ENCODE data around the gene JPT1.

DNA sequence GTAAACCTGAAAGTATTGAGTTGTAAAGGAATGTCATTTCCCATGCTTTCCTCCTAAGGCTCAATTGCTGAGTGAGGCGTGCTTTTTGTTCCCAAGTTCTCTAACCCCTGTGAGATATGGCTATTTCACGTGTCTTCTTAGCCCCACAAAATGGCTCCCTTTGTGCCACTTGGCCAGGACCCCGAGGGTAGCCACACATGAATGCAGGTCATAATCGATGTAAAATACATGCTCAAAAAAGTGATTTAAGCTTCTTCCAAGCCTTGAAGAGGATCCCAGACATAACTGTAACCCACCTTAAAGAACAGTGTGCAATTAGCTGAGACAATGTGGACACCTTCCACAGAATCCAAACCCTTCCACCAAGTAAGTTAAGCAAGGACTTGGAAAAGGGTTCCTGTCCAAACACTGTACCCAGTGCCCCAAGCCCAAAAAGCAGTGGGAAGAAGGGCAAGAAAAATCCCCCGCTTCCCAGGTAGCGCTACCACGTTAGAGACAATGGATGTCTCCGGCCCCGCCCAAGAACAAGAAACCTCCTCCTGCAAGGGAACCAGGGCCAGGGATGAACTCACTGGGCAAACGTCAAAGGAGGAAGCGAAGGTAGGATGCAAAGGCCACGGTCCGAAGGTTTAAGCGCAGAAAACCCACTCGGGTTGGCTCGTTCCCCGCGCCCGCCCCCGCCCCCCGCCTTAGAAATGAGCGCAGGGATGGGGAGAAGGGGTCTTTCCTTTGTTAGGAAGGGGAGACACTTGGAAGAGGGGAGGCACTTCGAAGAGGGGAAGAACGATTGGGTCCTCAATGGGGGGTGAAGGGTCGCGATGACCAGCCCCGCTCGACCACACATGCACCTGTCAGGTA lies 1.2 kb downstream of the JPT1 start:
- TF ChIP-seq, protein P1, sequence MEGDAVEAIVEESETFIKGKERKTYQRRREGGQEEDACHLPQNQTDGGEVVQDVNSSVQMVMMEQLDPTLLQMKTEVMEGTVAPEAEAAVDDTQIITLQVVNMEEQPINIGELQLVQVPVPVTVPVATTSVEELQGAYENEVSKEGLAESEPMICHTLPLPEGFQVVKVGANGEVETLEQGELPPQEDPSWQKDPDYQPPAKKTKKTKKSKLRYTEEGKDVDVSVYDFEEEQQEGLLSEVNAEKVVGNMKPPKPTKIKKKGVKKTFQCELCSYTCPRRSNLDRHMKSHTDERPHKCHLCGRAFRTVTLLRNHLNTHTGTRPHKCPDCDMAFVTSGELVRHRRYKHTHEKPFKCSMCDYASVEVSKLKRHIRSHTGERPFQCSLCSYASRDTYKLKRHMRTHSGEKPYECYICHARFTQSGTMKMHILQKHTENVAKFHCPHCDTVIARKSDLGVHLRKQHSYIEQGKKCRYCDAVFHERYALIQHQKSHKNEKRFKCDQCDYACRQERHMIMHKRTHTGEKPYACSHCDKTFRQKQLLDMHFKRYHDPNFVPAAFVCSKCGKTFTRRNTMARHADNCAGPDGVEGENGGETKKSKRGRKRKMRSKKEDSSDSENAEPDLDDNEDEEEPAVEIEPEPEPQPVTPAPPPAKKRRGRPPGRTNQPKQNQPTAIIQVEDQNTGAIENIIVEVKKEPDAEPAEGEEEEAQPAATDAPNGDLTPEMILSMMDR (IDR thresholded peaks at IDR 0.05; ENCODE audit: low read depth, low read length, poor library complexity, severe bottlenecking): no peak
- no peak for TF ChIP-seq EZH2phosphoT487 (IDR thresholded peaks at IDR 0.05; ENCODE audit: borderline replicate concordance, low read length)
